ENCODE measurements around the gene ERF. TPM values are rescaled to one million over a fixed set of nuclear protein-coding genes. Genes with fewer than 3 reads are reported as not detected.
A peak's percentile ranks its signal among the peaks of the same experiment; 100 is the strongest.

ERF gene
- total and polyA plus RNA-seq, 7 experiments from 2014 or later: 2.8 to 105 (median 49.4) TPM

GRCh38 chr19:42275517-42275916 is 20.6 kb upstream of the ERF start:
- no peaks in the 10 kb centered on the region for H3K27me3 ChIP-seq (ENCODE audit: control insufficient read depth in 2 of 2, insufficient read depth in 2 of 2, low read length in 2 of 2)
- H3K36me3 ChIP-seq (ENCODE audit: control insufficient read depth in 2 of 3, insufficient read depth in 3 of 3, low read length in 3 of 3): peaks cover 0 to 40% (median 0%) of the 10 kb centered on the region in 3 experiments
- H3K4me1 ChIP-seq (ENCODE audit: control insufficient read depth in 2 of 2, insufficient read depth in 2 of 2, low read length in 2 of 2): peaks cover 25 to 31% of the 10 kb centered on the region in 2 donors
- intact Hi-C loops (cut with micrococcal nuclease): no loop called here
- no peak overlapping the region for H3K4me3 ChIP-seq (ENCODE audit: low read length)
- Mint-ChIP-seq H3K9me3 (no peaks in the 10 kb centered on the region), H3K4me1 (peaks cover 44 to 57% (median 46%) of the 10 kb centered on the region in 7 donors), H3K36me3 (peaks cover 0 to 14% (median 6%) of the 10 kb centered on the region in 5 donors), H3K27ac (peak overlapping the region in 5 of 9 donors; percentile 12 to 85 (median 69)), H3K4me3 (peak overlapping the region in 1 of 10 donors; percentile 47), H3K27me3 (no peaks in the 10 kb centered on the region)
- H3K27ac ChIP-seq (ENCODE audit: low read depth, low read length): no peak overlapping the region
- ChIA-PET POLR2A (interaction anchor here (1.4 kb wide), 1 partner anchor 31 kb away, joined by 4 read pairs; no protein-coding TSS in a partner anchor), CTCF (interaction anchor here (1.2 kb wide), 1 partner anchor 29 kb away, joined by 3 read pairs; no protein-coding TSS in a partner anchor)
- H3K9me3 ChIP-seq (ENCODE audit: control insufficient read depth in 2 of 3, low read length in 3 of 3): no peaks in the 10 kb centered on the region
- no peak for DNase-seq
- ATAC-seq: no peak

DNA sequence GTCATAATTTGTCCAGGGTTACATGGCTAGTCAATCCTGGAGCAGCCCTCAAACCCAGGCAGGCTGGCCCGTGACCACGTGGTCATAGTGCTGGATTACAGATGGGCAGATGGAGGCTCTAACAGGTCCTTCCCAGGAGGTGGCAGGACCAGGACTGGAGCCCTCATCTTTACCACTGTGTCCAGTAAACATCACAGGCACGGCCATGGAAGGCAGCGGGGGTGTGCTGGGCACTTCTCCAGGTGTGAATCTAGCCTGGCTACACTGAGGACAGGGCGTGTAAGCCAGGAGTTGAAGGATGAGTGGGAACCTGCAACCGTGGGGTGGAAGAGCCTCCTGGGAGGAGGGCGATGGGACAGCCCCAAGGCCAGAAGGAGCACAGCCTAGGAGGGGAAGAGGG is 20.2 kb upstream of the ERF start:
- Histone ChIP-seq H3K4me3 (ENCODE audit: low read length) (no peak overlapping the region), H3K27ac (ENCODE audit: low read depth, low read length) (no peak overlapping the region), H3K27me3 (ENCODE audit: control insufficient read depth in 2 of 2, insufficient read depth in 2 of 2, low read length in 2 of 2) (no peaks in the 10 kb centered on the region), H3K9me3 (ENCODE audit: control insufficient read depth in 2 of 3, low read length in 3 of 3) (no peaks in the 10 kb centered on the region), H3K4me1 (ENCODE audit: control insufficient read depth in 2 of 2, insufficient read depth in 2 of 2, low read length in 2 of 2) (peaks cover 27 to 35% of the 10 kb centered on the region in 2 donors), H3K36me3 (ENCODE audit: control insufficient read depth in 2 of 3, insufficient read depth in 3 of 3, low read length in 3 of 3) (peaks cover 0 to 39% (median 0%) of the 10 kb centered on the region in 3 experiments)
- POLR2A ChIA-PET: interaction anchor here (1.4 kb wide), 1 partner anchor 31 kb away, joined by 4 read pairs; no protein-coding TSS in a partner anchor
- Mint-ChIP-seq H3K36me3 (peaks cover 0 to 14% (median 6%) of the 10 kb centered on the region in 5 donors), H3K27me3 (no peaks in the 10 kb centered on the region), H3K27ac (peak overlapping the region in 6 of 9 donors; percentile 5 to 86 (median 66)), H3K4me1 (peaks cover 46 to 61% (median 50%) of the 10 kb centered on the region in 7 donors), H3K4me3 (peak overlapping the region in 3 of 10 donors; percentile 14 to 47 (median 33)), H3K9me3 (no peaks in the 10 kb centered on the region)
- CTCF ChIA-PET: interaction anchor here (1.2 kb wide), 1 partner anchor 28 kb away, joined by 3 read pairs; no protein-coding TSS in a partner anchor
- DNase-seq (no peak), ATAC-seq (no peak)
- intact Hi-C loops (cut with micrococcal nuclease): no loop called here

- peaks cover 28 to 36% of the 10 kb centered on the region in 2 donors for H3K4me1 ChIP-seq (ENCODE audit: control insufficient read depth in 2 of 2, insufficient read depth in 2 of 2, low read length in 2 of 2)
- Mint-ChIP-seq H3K4me3 (peak overlapping the region in 1 of 10 donors; percentile 16), H3K27ac (peak overlapping the region in 1 of 9 donors; percentile 38), H3K36me3 (peaks cover 0 to 18% (median 6%) of the 10 kb centered on the region in 5 donors), H3K9me3 (no peaks in the 10 kb centered on the region), H3K27me3 (no peaks in the 10 kb centered on the region), H3K4me1 (peaks cover 39 to 62% (median 49%) of the 10 kb centered on the region in 7 donors)
- intact Hi-C loops (cut with micrococcal nuclease): no loop called here
- ATAC-seq: no peak
- CTCF ChIA-PET: interaction anchor here (1.2 kb wide), 1 partner anchor 27 kb away, joined by 3 read pairs; no protein-coding TSS in a partner anchor
- H3K9me3 ChIP-seq (ENCODE audit: control insufficient read depth in 2 of 3, low read length in 3 of 3): no peaks in the 10 kb centered on the region
- H3K27ac ChIP-seq (ENCODE audit: low read depth, low read length): no peak overlapping the region
- POLR2A ChIA-PET: interaction anchor here (1.4 kb wide), 1 partner anchor 30 kb away, joined by 4 read pairs; no protein-coding TSS in a partner anchor
- H3K4me3 ChIP-seq (ENCODE audit: low read length): no peak overlapping the region
- no peaks in the 10 kb centered on the region for H3K27me3 ChIP-seq (ENCODE audit: control insufficient read depth in 2 of 2, insufficient read depth in 2 of 2, low read length in 2 of 2)
- H3K36me3 ChIP-seq (ENCODE audit: control insufficient read depth in 2 of 3, insufficient read depth in 3 of 3, low read length in 3 of 3): peaks cover 0 to 35% (median 0%) of the 10 kb centered on the region in 3 experiments
- no peak for DNase-seq
Observed at GRCh38 chr19:42274065-42274682, 19.2 kb upstream of the ERF start.

DNA sequence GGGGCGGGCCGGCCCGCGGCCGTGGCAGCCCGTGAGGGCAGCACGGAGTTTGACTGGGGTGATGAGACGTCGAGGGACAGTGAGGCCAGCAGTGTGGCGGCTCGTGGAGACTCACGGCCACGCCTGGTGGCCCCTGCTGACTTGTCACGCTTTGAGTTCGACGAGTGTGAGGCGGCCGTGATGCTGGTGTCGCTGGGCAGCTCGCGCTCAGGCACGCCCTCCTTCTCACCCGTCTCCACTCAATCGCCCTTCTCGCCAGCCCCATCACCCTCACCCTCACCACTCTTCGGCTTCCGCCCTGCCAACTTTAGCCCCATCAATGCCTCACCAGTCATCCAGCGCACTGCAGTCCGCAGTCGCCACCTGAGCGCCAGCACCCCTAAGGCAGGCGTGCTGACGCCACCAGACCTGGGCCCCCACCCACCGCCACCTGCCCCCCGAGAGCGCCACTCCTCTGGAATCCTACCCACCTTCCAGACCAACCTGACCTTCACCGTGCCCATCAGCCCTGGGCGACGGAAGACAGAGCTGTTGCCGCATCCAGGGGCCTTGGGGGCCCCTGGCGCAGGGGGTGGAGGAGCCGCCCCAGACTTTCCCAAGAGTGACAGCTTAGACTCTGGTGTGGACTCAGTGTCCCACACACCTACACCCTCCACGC is 18.6 kb upstream of the ERF start:
- intact Hi-C loops (cut with micrococcal nuclease): no loop called here
- H3K4me1 Mint-ChIP-seq: peaks cover 34 to 56% (median 44%) of the 10 kb centered on the region in 7 donors
- H3K27me3 ChIP-seq (ENCODE audit: control insufficient read depth in 2 of 2, insufficient read depth in 2 of 2, low read length in 2 of 2): no peaks in the 10 kb centered on the region

DNA sequence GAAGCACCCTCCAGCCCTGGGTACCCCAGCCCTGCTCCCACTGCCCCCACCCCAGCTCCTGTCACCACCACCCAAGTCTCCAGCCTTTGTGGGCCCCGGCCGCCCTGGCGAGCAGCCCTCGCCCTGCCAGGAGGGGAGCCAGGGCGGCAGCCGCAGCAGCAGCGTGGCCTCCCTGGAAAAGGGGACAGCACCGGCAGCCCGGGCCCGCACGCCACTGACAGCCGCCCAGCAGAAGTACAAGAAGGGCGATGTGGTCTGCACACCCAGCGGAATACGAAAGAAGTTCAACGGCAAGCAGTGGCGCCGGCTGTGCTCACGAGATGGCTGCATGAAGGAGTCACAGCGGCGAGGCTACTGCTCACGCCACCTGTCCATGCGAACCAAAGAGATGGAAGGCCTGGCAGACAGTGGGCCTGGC is 18.1 kb upstream of the ERF start:
- Histone ChIP-seq H3K27me3 (ENCODE audit: control insufficient read depth in 2 of 2, insufficient read depth in 2 of 2, low read length in 2 of 2) (no peaks in the 10 kb centered on the region), H3K27ac (ENCODE audit: low read depth, low read length) (no peak overlapping the region), H3K9me3 (ENCODE audit: control insufficient read depth in 2 of 3, low read length in 3 of 3) (no peaks in the 10 kb centered on the region), H3K4me1 (ENCODE audit: control insufficient read depth in 2 of 2, insufficient read depth in 2 of 2, low read length in 2 of 2) (peaks cover 25 to 31% of the 10 kb centered on the region in 2 donors), H3K4me3 (ENCODE audit: low read length) (no peak overlapping the region), H3K36me3 (ENCODE audit: control insufficient read depth in 2 of 3, insufficient read depth in 3 of 3, low read length in 3 of 3) (peaks cover 0 to 35% (median 0%) of the 10 kb centered on the region in 3 experiments)
- DNase-seq: no peak
- Mint-ChIP-seq H3K27me3 (no peaks in the 10 kb centered on the region), H3K36me3 (peaks cover 0 to 18% (median 6%) of the 10 kb centered on the region in 5 donors), H3K4me1 (peaks cover 29 to 52% (median 40%) of the 10 kb centered on the region in 7 donors), H3K27ac (no peak overlapping the region), H3K9me3 (no peaks in the 10 kb centered on the region), H3K4me3 (no peak overlapping the region)
- ChIA-PET CTCF (no interaction called here), POLR2A (interaction anchor here (0.7 kb wide), 1 partner anchor 162 kb away, joined by 3 read pairs; no protein-coding TSS in a partner anchor)
- intact Hi-C loops (cut with micrococcal nuclease): no loop called here
- ATAC-seq: no peak

More for the DNA sequence above, 18.6 kb upstream of the ERF start:
- Histone ChIP-seq H3K36me3 (ENCODE audit: control insufficient read depth in 2 of 3, insufficient read depth in 3 of 3, low read length in 3 of 3) (peaks cover 0 to 35% (median 0%) of the 10 kb centered on the region in 3 experiments), H3K27ac (ENCODE audit: low read depth, low read length) (no peak overlapping the region), H3K9me3 (ENCODE audit: control insufficient read depth in 2 of 3, low read length in 3 of 3) (no peaks in the 10 kb centered on the region), H3K4me1 (ENCODE audit: control insufficient read depth in 2 of 2, insufficient read depth in 2 of 2, low read length in 2 of 2) (peaks cover 25 to 30% of the 10 kb centered on the region in 2 donors), H3K4me3 (ENCODE audit: low read length) (no peak overlapping the region)
- Mint-ChIP-seq H3K27me3 (no peaks in the 10 kb centered on the region), H3K27ac (no peak overlapping the region), H3K36me3 (peaks cover 0 to 18% (median 6%) of the 10 kb centered on the region in 5 donors), H3K9me3 (no peaks in the 10 kb centered on the region), H3K4me3 (peak overlapping the region in 1 of 10 donors; percentile 16)
- DNase-seq: no peak
- ATAC-seq: no peak
- ChIA-PET CTCF (no interaction called here), POLR2A (no interaction called here)

GRCh38 chr19:42272535-42272897 is 17.6 kb upstream of the ERF start:
- H3K4me3 ChIP-seq (ENCODE audit: low read length): no peak overlapping the region
- peak overlapping the region in 1 of 10 donors; percentile 51 for H3K4me3 Mint-ChIP-seq
- no peaks in the 10 kb centered on the region for H3K9me3 ChIP-seq (ENCODE audit: control insufficient read depth in 2 of 3, low read length in 3 of 3)
- ATAC-seq: no peak
- peaks cover 0 to 18% (median 6%) of the 10 kb centered on the region in 5 donors for H3K36me3 Mint-ChIP-seq
- ChIA-PET CTCF (interaction anchor here (0.6 kb wide), 1 partner anchor 16 kb away, joined by 3 read pairs; no protein-coding TSS in a partner anchor), POLR2A (interaction anchor here (0.7 kb wide), 1 partner anchor 161 kb away, joined by 3 read pairs; no protein-coding TSS in a partner anchor)
- H3K4me1 Mint-ChIP-seq: peaks cover 28 to 57% (median 42%) of the 10 kb centered on the region in 7 donors
- H3K27me3 ChIP-seq (ENCODE audit: control insufficient read depth in 2 of 2, insufficient read depth in 2 of 2, low read length in 2 of 2): no peaks in the 10 kb centered on the region
- no peaks in the 10 kb centered on the region for H3K27me3 Mint-ChIP-seq
- intact Hi-C loops (cut with micrococcal nuclease): no loop called here
- H3K4me1 ChIP-seq (ENCODE audit: control insufficient read depth in 2 of 2, insufficient read depth in 2 of 2, low read length in 2 of 2): peaks cover 29 to 35% of the 10 kb centered on the region in 2 donors
- DNase-seq: no peak
- H3K27ac ChIP-seq (ENCODE audit: low read depth, low read length): no peak overlapping the region
- H3K27ac Mint-ChIP-seq: no peak overlapping the region
- H3K36me3 ChIP-seq (ENCODE audit: control insufficient read depth in 2 of 3, insufficient read depth in 3 of 3, low read length in 3 of 3): peaks cover 0 to 35% (median 0%) of the 10 kb centered on the region in 3 experiments
- no peaks in the 10 kb centered on the region for H3K9me3 Mint-ChIP-seq

Data from naive thymus-derived CD4-positive, alpha-beta T cell (primary cell).